Urinary bladder (tissue), 4 donors: ENCODE data around the gene TMEM255A. TPM values are rescaled to one million over a fixed set of nuclear protein-coding genes. Genes with fewer than 3 reads are reported as not detected.
A peak's percentile ranks its signal among the peaks of the same experiment; 100 is the strongest.

Experiments used
- DNase-seq: peaks from one replicate; pipeline ENCODE4 v3.0.0-alpha.2; 2015; ENCODE audit errors: extremely low spot score
- H3K27ac ChIP-seq: one replicate; pipeline ENCODE4 v1.5.1; 2013; ENCODE audit warnings: low read depth, mild to moderate bottlenecking, moderate library complexity
- H3K36me3 ChIP-seq: one replicate; pipeline ENCODE4 v1.6.1; 2013; ENCODE audit warnings: mild to moderate bottlenecking, moderate library complexity; ENCODE audit not compliant: insufficient read depth
- H3K4me1 ChIP-seq: one replicate; pipeline ENCODE4 v1.6.1; 2013; ENCODE audit warnings: mild to moderate bottlenecking, moderate library complexity; ENCODE audit not compliant: insufficient read depth
- H3K4me3 ChIP-seq: one replicate; pipeline ENCODE4 v1.5.1; 2013; ENCODE audit warnings: low read depth, low read length
- WGBS: extraction: QIAGEN DNeasy Blood & Tissue Kit; methylation state at CpG from one replicate; pipeline ENCODE4 v1.1.7; 2013; 5-methylcytosine and 5-hydroxymethylcytosine counted together
- polyA plus RNA-seq: library from polyadenylated mRNA; stranded (reverse); fragments of 200-250 nt; gene quantifications from one replicate; pipeline ENCODE4 v1.2.3, GENCODE V29; 2013
- total RNA-seq: library from RNA; depleted of rRNA; stranded (reverse); fragments of >200 nt; gene quantifications from one replicate; pipeline ENCODE4 v1.2.3, GENCODE V29; 2014
- donor health status: healthy with polysubstance abuse.
- donor health status: healthy.

TMEM255A gene
- total and polyA plus RNA-seq, 2 donors, result 1.3 to 3.2 TPM

- Histone ChIP-seq H3K27ac (no peak overlapping the region), H3K36me3 (no peaks in the 10 kb centered on the region), H3K4me3 (no peak overlapping the region), H3K4me1 (no peaks in the 10 kb centered on the region)
- no peak for DNase-seq
- 99% methylated on average over 3 of the region's 3 CpGs for WGBS
These were observed 74.4 kb downstream of the TMEM255A start for GRCh38 chrX:120236687-120237479.

DNA sequence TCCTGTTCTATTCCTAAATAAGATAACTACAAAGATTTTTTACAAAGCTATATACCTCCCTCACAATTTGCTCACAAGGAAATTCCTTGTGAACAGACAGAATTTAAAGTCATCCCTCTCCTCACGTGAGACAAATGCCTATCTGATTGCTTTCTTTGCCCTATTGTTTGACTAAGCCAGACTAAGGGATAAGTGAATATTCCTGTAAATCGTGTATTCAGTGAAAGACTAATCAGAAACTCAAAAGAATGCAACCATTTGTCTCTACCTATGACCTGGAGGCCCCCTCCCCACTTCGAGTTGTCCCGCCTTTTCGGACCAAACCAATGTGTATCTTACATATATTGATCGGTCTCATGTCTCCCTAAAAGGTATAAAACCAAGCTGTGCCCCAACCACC lies 76.0 kb downstream of the TMEM255A start:
- DNase-seq, result no peak
- Histone ChIP-seq H3K4me1 (no peaks in the 10 kb centered on the region), H3K27ac (no peak overlapping the region), H3K4me3 (no peak overlapping the region), H3K36me3 (no peaks in the 10 kb centered on the region)
- 90% methylated on average over 6 of the region's 6 CpGs for WGBS

DNA sequence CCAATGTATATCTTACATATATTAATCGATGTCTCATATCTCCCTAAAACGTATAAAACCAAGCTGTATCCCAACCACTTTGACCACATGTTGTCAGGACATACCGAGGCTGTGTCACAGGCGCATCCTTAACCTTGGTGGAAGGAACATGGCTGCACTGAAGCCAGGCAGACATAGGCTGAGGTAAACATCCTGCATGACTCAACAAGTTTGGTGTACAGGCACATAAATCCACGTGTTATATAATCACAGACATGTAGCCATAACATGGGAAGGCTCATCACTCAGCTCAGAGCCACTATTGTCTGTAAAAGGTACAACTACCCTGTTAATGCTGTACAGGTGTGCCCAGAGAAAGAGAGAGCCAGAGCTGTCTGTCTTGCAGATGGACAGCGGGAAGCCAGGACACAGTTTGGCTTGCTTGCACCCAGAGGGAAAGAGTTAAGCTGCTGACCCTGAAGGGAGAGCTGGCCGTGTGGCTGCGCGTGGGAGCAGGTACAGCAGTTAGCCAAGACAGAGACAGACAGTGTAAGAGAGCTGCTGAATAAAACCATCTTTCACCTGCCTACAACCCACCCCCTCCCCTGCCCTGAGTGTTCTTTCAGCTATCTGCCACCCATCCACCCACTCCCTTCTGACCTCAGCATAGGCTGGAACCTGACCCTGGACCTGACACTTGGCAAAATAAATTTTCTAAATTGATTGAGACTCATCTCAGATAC lies 82.9 kb downstream of the TMEM255A start:
- H3K4me3 ChIP-seq, result no peak overlapping the region
- no peak for DNase-seq
- no peaks in the 10 kb centered on the region for H3K36me3 ChIP-seq
- 76% methylated on average over 9 of the region's 9 CpGs for WGBS
- H3K27ac ChIP-seq, result no peak overlapping the region
- H3K4me1 ChIP-seq, result no peaks in the 10 kb centered on the region

GRCh38 chrX:120224388-120224787 lies 86.9 kb downstream of the TMEM255A start:
- Histone ChIP-seq H3K4me1 (no peaks in the 10 kb centered on the region), H3K36me3 (no peaks in the 10 kb centered on the region), H3K4me3 (no peak overlapping the region), H3K27ac (no peak overlapping the region)
- no peak for DNase-seq
- 90% methylated on average over 4 of the region's 4 CpGs for WGBS

- no peak overlapping the region for H3K4me3 ChIP-seq
- no peak for DNase-seq
- WGBS, result 82% methylated on average over 8 of the region's 8 CpGs
- no peak overlapping the region for H3K27ac ChIP-seq
- no peaks in the 10 kb centered on the region for H3K36me3 ChIP-seq
- no peaks in the 10 kb centered on the region for H3K4me1 ChIP-seq
These were observed 87.9 kb downstream of the TMEM255A start for GRCh38 chrX:120223374-120223773.

- H3K36me3 ChIP-seq, result no peaks in the 10 kb centered on the region
- no peak overlapping the region for H3K27ac ChIP-seq
- H3K4me1 ChIP-seq, result no peaks in the 10 kb centered on the region
- WGBS, result 29% methylated on average over 8 of the region's 8 CpGs
- DNase-seq, result peak; percentile 13
- no peak overlapping the region for H3K4me3 ChIP-seq
These were observed 97.6 kb downstream of the TMEM255A start for GRCh38 chrX:120213438-120214265.

Other genes starting within 250 kb of the TMEM255A start
- not detected for gene RHOXF2B, start 233.8 kb downstream of the TMEM255A start, total RNA-seq
- not detected for gene RHOXF2B, start 233.8 kb downstream of the TMEM255A start, polyA plus RNA-seq
- gene RHOXF1, start 195.5 kb downstream of the TMEM255A start, total RNA-seq, result not detected
- gene RHOXF1, start 195.5 kb downstream of the TMEM255A start, polyA plus RNA-seq, result not detected
- not detected for gene RHOXF2, start 152.8 kb downstream of the TMEM255A start, total RNA-seq
- not detected for gene RHOXF2, start 152.8 kb downstream of the TMEM255A start, polyA plus RNA-seq
- gene ZBTB33, start 60.6 kb downstream of the TMEM255A start, total RNA-seq, result 28.1 TPM
- gene ZBTB33, start 60.6 kb downstream of the TMEM255A start, polyA plus RNA-seq, result 4.9 TPM
- 9.9 TPM for gene ATP1B4, start 50.6 kb upstream of the TMEM255A start, total RNA-seq
- gene ATP1B4, start 50.6 kb upstream of the TMEM255A start, polyA plus RNA-seq, result not detected
- 106 TPM for gene LAMP2, start 157.8 kb upstream of the TMEM255A start, total RNA-seq
- gene LAMP2, start 157.8 kb upstream of the TMEM255A start, polyA plus RNA-seq, result 76.9 TPM
- gene CUL4B, start 249.5 kb upstream of the TMEM255A start, total RNA-seq, result 70.6 TPM
- 25.6 TPM for gene CUL4B, start 249.5 kb upstream of the TMEM255A start, polyA plus RNA-seq